Measurements from ENCODE around the gene CHST13. TPM values are rescaled to one million over a fixed set of nuclear protein-coding genes. Genes with fewer than 3 reads are reported as not detected.

The CHST13 gene, protein sequence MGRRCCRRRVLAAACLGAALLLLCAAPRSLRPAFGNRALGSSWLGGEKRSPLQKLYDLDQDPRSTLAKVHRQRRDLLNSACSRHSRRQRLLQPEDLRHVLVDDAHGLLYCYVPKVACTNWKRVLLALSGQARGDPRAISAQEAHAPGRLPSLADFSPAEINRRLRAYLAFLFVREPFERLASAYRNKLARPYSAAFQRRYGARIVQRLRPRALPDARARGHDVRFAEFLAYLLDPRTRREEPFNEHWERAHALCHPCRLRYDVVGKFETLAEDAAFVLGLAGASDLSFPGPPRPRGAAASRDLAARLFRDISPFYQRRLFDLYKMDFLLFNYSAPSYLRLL
- 1.4 TPM for polyA plus RNA-seq (2013, experiment 1 of 2)
- 1.8 TPM for polyA plus RNA-seq (2013, experiment 2 of 2)

DNA sequence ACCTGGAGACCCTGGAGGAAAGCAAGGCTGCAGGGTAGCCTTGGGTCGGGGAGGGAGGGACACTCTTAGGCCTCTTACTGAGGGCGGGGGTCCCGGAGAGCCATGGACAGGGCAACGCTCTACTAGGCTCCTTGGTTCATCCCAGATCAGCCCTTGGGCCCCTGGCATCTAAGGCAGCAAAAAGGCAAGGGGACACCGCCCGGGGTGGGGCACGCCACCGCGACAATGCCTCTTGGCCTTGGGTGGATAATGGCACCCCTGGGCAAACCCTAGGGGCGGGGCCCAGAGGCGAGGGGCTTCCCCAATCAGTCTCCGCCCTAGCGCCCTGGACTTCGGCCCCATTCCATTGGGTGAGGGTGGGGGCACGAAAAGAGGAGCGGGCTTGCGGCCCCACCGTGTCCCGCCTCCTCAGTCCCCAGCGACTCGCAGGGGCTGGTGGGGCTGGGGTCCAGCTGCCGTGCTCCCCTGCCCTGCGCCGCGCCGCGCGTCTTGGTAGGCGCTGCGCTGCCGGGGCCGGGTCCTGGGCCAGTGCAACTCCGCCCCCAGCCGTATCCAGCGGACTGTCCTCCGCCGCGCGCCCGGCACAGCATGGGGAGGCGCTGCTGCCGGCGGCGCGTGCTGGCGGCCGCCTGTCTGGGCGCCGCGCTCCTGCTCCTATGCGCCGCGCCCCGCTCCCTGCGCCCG is at the start of gene CHST13:
TSS of gene CHST13 (plus strand) at position 411 of the 684 bp plus-strand sequence. CDS start at position 589, 178 bp downstream.
- no peak within 1 kb of the TSS for H3K27ac ChIP-seq (ENCODE audit: low read depth, low read length)
- H3K36me3 ChIP-seq (ENCODE audit: insufficient read depth, low read length) = no peaks in the 10 kb centered on the region
- 6% methylated on average over 56 of the region's 56 CpGs for WGBS
- H3K27me3 ChIP-seq (ENCODE audit: insufficient read depth, low read length) = peaks cover 34% of the 10 kb centered on the region
- peak within 1 kb of the TSS; percentile 61 for H3K4me3 ChIP-seq (ENCODE audit: low read length)
- peak within 1 kb of the TSS; percentile 44; the same call in 1 of the 2 replicates for H3K9ac ChIP-seq (ENCODE audit: low read depth, low read length)
- no peaks in the 10 kb centered on the region for H3K9me3 ChIP-seq (ENCODE audit: insufficient read depth, low read depth, low read length)
- no peaks in the 10 kb centered on the region for H3K4me1 ChIP-seq (ENCODE audit: insufficient read depth, low read length)

DNA sequence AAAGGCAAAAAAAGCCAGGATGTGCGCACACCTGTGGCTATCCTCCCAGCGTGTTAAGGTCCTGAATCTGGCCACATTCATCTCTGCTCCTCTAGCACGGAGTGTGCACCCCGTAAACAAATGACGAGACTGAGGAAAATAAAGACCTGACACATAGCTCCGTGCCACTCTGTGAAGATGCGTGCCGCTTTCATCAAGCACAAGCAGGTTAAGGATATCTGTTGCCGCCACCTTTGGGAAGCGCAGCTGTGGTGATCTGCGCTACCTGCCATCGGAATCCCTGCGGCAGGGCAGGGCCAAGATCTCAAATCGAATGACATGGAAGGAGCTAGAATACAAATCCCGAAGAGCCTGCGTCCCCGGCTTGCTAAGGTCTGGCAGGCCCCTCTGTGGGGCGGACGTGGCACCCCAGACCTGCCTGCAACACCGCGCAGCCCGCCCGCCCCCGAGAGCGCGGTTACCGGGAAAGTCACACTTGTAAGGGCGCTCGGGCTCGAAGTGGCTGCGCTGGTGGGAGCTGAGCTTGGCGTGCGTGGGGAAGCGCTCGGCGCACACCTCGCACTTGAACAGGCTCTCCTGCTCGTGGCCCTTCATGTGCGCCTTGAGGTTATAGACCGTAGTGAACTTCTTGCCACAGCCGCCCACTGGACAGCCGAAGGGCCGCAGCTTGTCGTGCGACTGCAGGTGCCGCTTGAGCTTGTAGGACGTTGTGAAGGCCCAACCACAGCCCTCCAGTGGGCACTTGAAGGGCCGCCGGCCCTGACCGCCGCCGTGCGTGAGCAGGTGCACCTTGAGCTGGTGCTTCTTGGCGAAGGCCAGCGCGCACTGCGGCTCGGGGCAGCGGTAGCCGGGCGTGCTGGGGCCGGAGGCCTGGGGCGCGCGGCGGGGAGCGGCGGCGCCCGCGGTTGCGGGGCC is 49.2 kb upstream of the CHST13 start:
- WGBS = 6% methylated on average over 72 of the region's 72 CpGs

DNA sequence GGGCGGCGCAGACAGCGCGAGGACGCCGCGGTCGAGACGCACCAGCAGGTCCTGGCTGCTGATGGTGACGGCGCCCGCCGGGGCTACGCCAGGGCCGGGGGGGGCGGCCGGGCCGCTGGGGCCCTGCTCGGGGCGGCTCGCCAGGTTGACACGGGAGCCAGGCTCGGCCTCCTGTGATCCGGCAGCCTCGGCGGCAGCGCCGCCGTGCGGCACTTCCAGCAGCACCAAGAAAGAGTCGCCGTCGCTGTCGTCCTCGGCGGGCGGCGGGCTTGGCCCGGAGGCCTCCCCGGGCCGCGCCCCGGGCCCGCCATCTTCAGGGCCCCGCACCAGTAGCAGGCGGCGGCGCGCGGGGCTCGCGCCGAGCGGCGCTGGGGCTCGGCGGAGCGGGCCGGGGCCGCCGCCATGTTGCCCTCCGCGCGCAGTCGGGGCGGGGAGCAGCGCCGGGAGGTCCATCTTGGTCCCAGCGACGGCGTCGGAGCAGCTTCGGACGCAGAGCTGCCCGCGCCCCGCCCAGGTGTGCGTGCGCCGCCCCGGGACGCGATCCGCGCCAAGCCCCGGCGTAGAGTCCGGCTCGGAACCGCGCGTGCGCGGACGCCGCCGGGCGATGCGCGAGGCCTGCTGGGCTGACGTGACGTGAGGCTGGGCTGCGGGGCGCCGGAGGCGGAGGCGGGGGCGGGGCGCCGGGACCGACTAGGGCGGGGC is 48.4 kb upstream of the CHST13 start, which contains the start of gene ZXDC:
TSS of gene ZXDC (minus strand) at position 479 of the 702 bp plus-strand sequence. CDS start at position 453, 26 bp downstream.
- H3K36me3 ChIP-seq (ENCODE audit: insufficient read depth, low read length) = peaks cover 15% of the 10 kb centered on the region
- H3K4me1 ChIP-seq (ENCODE audit: insufficient read depth, low read length) = peaks cover 21% of the 10 kb centered on the region
- WGBS = under 1% methylated on average over 112 of the region's 112 CpGs

More for the DNA sequence above, 49.2 kb upstream of the CHST13 start:
- Histone ChIP-seq H3K9ac (ENCODE audit: low read depth, low read length) (peak overlapping the region; percentile 92), H3K4me3 (ENCODE audit: low read length) (peak overlapping the region; percentile 87), H3K4me1 (ENCODE audit: insufficient read depth, low read length) (peaks cover 21% of the 10 kb centered on the region), H3K27ac (ENCODE audit: low read depth, low read length) (peak overlapping the region; percentile 89; the same call in 1 of the 2 replicates), H3K27me3 (ENCODE audit: insufficient read depth, low read length) (no peaks in the 10 kb centered on the region), H3K36me3 (ENCODE audit: insufficient read depth, low read length) (peaks cover 24% of the 10 kb centered on the region), H3K9me3 (ENCODE audit: insufficient read depth, low read depth, low read length) (no peaks in the 10 kb centered on the region)

DNA sequence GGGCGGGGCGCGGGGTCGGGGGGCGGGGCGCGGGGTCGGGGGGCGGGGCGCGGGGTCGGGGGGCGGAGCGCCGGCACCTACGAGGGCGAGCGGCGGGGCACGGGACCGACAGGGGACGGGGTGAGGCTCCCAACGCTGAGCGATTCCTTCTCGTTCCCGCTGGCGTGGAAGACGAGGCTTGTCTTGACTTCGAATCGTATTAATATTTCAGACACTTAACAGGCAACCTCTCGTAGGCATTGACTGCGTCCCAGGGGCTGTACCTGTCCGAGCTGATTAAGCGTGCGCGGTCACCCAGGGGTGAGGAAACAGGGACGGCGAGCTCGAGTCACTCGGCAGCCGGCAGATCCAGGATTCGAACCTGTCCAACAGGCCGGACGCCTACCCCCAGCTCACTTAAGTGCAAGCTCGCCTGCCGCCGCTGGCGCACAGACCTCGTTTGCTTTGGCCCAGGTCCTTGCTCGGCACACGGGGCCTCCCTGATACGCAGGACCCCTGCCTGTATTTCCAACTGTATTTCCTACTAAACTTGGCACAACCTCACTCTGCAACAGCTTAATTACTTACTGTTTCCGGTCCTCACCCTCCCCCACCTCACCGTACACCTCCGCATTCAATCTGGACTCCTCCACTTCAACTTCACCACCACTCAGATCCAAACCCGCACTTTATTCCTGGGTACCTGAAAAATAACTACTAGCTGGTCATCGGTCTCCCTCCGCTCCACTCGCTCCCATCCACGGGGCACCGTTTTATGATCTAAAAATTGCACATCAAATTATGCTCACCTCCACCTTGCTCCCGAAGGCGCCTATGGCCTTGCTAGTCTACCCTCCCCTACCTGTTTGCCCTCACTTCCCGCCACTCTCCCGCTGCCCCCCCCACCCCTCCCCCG is 47.5 kb upstream of the CHST13 start:
- Histone ChIP-seq H3K4me1 (ENCODE audit: insufficient read depth, low read length) (peaks cover 21% of the 10 kb centered on the region), H3K9ac (ENCODE audit: low read depth, low read length) (peak overlapping the region; percentile 66), H3K4me3 (ENCODE audit: low read length) (peak overlapping the region; percentile 77), H3K9me3 (ENCODE audit: insufficient read depth, low read depth, low read length) (no peaks in the 10 kb centered on the region), H3K27me3 (ENCODE audit: insufficient read depth, low read length) (no peaks in the 10 kb centered on the region), H3K36me3 (ENCODE audit: insufficient read depth, low read length) (peaks cover 7% of the 10 kb centered on the region), H3K27ac (ENCODE audit: low read depth, low read length) (peak overlapping the region; percentile 73; the same call in 1 of the 2 replicates)
- 19% methylated on average over 61 of the region's 66 CpGs for WGBS

More for the DNA sequence above, 48.4 kb upstream of the CHST13 start, which contains the start of gene ZXDC:
- Histone ChIP-seq H3K9ac (ENCODE audit: low read depth, low read length) (peak within 1 kb of the TSS; percentile 92), H3K27me3 (ENCODE audit: insufficient read depth, low read length) (no peaks in the 10 kb centered on the region), H3K27ac (ENCODE audit: low read depth, low read length) (peak within 1 kb of the TSS; percentile 89; the same call in 1 of the 2 replicates), H3K4me3 (ENCODE audit: low read length) (peak within 1 kb of the TSS; percentile 87), H3K9me3 (ENCODE audit: insufficient read depth, low read depth, low read length) (no peaks in the 10 kb centered on the region)

DNA sequence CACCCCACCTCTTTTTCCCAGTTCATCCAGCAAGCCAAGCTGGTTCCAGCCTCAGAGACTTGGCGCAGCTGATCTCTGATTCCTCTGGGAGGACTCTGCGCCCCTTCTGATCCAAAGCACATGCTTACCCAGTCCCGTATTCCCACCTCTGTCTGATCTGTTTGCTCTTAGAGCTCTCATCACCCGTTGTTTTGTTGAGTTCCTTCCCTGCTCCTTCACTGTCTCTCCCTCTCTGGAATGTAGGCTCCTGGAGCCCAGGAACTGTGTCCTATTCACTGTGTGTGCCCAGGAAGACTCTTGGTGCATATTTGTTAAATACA is 46.9 kb upstream of the CHST13 start:
- 66% methylated on average over 4 of the region's 4 CpGs for WGBS
- Histone ChIP-seq H3K27ac (ENCODE audit: low read depth, low read length) (no peak overlapping the region), H3K27me3 (ENCODE audit: insufficient read depth, low read length) (no peaks in the 10 kb centered on the region), H3K9me3 (ENCODE audit: insufficient read depth, low read depth, low read length) (no peaks in the 10 kb centered on the region), H3K9ac (ENCODE audit: low read depth, low read length) (no peak overlapping the region), H3K4me1 (ENCODE audit: insufficient read depth, low read length) (peaks cover 21% of the 10 kb centered on the region), H3K4me3 (ENCODE audit: low read length) (0 out of 2 replicates have a peak overlapping the region, but pooled peaks have one; percentile 77), H3K36me3 (ENCODE audit: insufficient read depth, low read length) (peaks cover under 1% of the 10 kb centered on the region; the same call in 1 of the 2 replicates)

DNA sequence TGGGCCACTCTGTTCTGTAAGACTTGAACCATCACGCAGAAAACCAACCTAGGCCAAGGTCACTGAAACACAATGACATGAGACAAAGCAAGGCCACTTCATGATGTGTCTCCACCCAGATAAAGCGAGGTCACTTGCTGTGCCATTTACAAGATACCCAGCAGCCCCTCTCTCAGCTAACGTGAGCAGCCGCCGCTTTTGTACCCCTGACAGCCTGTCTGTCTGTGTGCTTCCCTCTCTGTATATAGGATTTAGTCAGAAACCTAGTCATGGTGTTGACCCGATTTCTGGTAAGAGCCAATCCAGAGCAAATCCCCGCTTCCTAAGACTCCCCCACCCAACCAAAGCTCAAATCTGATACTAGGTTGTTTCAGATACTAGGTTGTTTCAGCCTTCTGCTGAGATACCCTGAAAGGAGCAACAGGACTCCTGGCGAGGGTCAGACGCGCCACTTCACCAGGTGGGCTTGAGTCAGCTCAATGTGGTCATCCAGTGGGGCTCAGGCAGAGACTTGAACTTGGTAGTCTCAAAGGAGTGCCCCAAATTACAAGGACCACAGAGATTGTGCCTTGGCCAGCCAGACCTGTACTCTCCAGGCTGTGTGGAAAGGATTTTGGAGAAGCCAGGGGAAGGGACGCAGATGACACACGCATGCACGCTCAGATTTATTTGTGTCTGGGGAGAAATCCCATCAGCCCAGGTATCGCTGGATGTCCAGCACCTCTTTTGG is 45.2 kb upstream of the CHST13 start:
- WGBS = 95% methylated on average over 13 of the region's 14 CpGs
- Histone ChIP-seq H3K36me3 (ENCODE audit: insufficient read depth, low read length) (no peaks in the 10 kb centered on the region), H3K4me3 (ENCODE audit: low read length) (no peak overlapping the region), H3K27ac (ENCODE audit: low read depth, low read length) (no peak overlapping the region), H3K9me3 (ENCODE audit: insufficient read depth, low read depth, low read length) (no peaks in the 10 kb centered on the region), H3K9ac (ENCODE audit: low read depth, low read length) (no peak overlapping the region), H3K27me3 (ENCODE audit: insufficient read depth, low read length) (no peaks in the 10 kb centered on the region), H3K4me1 (ENCODE audit: insufficient read depth, low read length) (peaks cover 12% of the 10 kb centered on the region)

DNA sequence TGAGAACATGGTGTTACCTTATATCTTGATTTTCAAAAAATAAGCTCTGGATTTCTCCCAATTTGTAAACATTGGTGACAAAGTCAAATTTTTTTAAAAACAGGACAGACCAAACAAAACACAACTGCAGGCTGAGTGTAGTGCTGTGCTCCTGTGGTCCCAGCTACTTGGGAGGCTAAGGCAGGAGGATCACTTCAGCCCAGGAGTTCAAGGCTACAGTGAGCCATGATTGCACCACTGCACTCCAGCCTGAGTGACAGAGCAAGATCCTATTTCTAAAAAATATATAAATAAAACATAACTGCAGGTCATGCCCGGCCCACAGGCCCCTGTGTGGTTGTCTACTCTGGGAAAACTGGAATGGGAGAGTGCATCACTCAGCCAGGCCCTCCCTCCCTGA is 44.3 kb upstream of the CHST13 start:
- H3K9me3 ChIP-seq (ENCODE audit: insufficient read depth, low read depth, low read length) = no peaks in the 10 kb centered on the region
- WGBS = 79% methylated on average over 1 of the region's 1 CpG
- no peak overlapping the region for H3K9ac ChIP-seq (ENCODE audit: low read depth, low read length)
- no peak overlapping the region for H3K4me3 ChIP-seq (ENCODE audit: low read length)
- H3K36me3 ChIP-seq (ENCODE audit: insufficient read depth, low read length) = no peaks in the 10 kb centered on the region
- H3K4me1 ChIP-seq (ENCODE audit: insufficient read depth, low read length) = peaks cover 14% of the 10 kb centered on the region
- H3K27ac ChIP-seq (ENCODE audit: low read depth, low read length) = no peak overlapping the region
- H3K27me3 ChIP-seq (ENCODE audit: insufficient read depth, low read length) = no peaks in the 10 kb centered on the region

DNA sequence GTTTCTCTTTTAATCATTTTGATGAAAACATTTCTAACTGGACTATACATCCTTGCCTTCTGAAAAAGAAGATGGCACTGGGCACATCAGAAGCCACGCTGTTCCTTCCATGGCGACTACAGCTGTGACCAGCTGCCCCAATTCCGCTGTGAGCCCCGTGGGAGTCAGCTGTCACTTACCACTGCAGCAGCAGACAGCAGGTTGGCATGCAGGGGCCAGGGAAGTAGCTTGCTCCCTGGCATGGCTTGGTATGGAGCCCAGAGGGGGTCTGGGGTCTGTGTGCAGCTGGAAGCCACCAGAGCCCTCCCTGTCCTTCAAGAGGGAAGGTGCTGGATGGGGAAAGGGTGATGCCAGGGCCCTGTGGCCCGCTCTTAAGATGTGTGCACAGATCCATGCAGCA is 43.7 kb upstream of the CHST13 start:
- H3K9me3 ChIP-seq (ENCODE audit: insufficient read depth, low read depth, low read length) = no peaks in the 10 kb centered on the region
- H3K4me1 ChIP-seq (ENCODE audit: insufficient read depth, low read length) = peaks cover 19% of the 10 kb centered on the region
- H3K4me3 ChIP-seq (ENCODE audit: low read length) = no peak overlapping the region
- H3K9ac ChIP-seq (ENCODE audit: low read depth, low read length) = no peak overlapping the region
- 92% methylated on average over 5 of the region's 5 CpGs for WGBS
- H3K27me3 ChIP-seq (ENCODE audit: insufficient read depth, low read length) = no peaks in the 10 kb centered on the region
- no peak overlapping the region for H3K27ac ChIP-seq (ENCODE audit: low read depth, low read length)
- H3K36me3 ChIP-seq (ENCODE audit: insufficient read depth, low read length) = no peaks in the 10 kb centered on the region

DNA sequence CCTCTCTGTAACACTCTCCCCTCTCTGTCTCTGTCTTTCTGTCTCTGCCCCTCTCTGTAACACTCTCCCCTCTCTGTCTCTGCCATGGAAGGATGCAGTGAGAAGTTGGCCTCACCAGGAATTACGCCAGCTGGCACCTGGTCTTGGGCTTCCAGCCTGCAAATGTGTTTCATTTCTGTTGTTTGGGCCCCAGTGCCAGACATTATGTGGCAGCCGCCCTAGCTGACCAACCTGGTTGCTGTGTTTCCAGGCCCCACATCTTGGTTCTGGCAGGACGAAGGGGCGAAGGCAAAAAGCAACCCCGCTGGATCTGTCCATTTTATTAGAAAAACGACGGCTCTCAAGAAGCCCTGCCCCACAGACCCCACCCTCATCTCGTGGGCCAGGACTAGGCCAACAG is 43.1 kb upstream of the CHST13 start:
- Histone ChIP-seq H3K9me3 (ENCODE audit: insufficient read depth, low read depth, low read length) (no peaks in the 10 kb centered on the region), H3K4me3 (ENCODE audit: low read length) (no peak overlapping the region), H3K36me3 (ENCODE audit: insufficient read depth, low read length) (no peaks in the 10 kb centered on the region), H3K9ac (ENCODE audit: low read depth, low read length) (0 out of 2 replicates have a peak overlapping the region, but pooled peaks have one; percentile 29), H3K27ac (ENCODE audit: low read depth, low read length) (no peak overlapping the region), H3K27me3 (ENCODE audit: insufficient read depth, low read length) (no peaks in the 10 kb centered on the region), H3K4me1 (ENCODE audit: insufficient read depth, low read length) (peaks cover 26% of the 10 kb centered on the region)
- WGBS = 90% methylated on average over 8 of the region's 8 CpGs

Measured in HUES64 (cell line).